SK-N-SH treated with all-trans-retinoic acid at 6 μM for 48 hours (cell line): ENCODE measurements around the gene GPAT2.
"Not testable (repeated sequence)": the region's sequence is repeated elsewhere in the genome, so short reads cannot be mapped to it uniquely, and the experiment has no call there.

Source experiments
- ATAC-seq: fragments of 200-7000 bp; cut with Tn5 transposase; 3 replicates; pipeline ENCODE4 v1.9.1; 2020; ENCODE audit warnings: mild to moderate bottlenecking, moderate library complexity
- ARNTL ChIP-seq: fragments of 450-650 bp; formaldehyde crosslinking; IDR thresholded peaks from 2 replicates; pipeline ENCODE4 v1.5.0; 2020; ENCODE audit warnings: low read depth, mild to moderate bottlenecking, moderate library complexity, borderline replicate concordance
- BACH2 ChIP-seq: fragments of 250-450 bp; sonication (Bioruptor Pico); IDR thresholded peaks from 2 replicates; pipeline ENCODE4 v1.9.0; 2021; ENCODE audit warnings: mild to moderate bottlenecking, borderline replicate concordance
- CSDC2 ChIP-seq: fragments of 250-450 bp; sonication (Bioruptor Pico); IDR thresholded peaks from 2 replicates; pipeline ENCODE4 v1.5.0; 2020; ENCODE audit warnings: mild to moderate bottlenecking, moderate library complexity
- CSRNP3 ChIP-seq: fragments of 250-450 bp; sonication (Bioruptor Pico); IDR thresholded peaks from 2 replicates; pipeline ENCODE4 v1.5.1; 2021; ENCODE audit warnings: mild to moderate bottlenecking, moderate library complexity
- GLIS3 ChIP-seq: fragments of 250-450 bp; sonication (Bioruptor Pico); IDR thresholded peaks from 2 replicates; pipeline ENCODE4 v1.5.0; 2020; ENCODE audit warnings: mild to moderate bottlenecking, moderate library complexity
- OSR1 ChIP-seq: fragments of 250-450 bp; sonication (Bioruptor Pico); IDR thresholded peaks from 2 replicates; pipeline ENCODE4 v1.8.0; 2022; ENCODE audit warnings: moderate library complexity, mild to moderate bottlenecking, inconsistent platforms
- POU6F1 ChIP-seq: fragments of 250-450 bp; sonication (Bioruptor Pico); IDR thresholded peaks from 2 replicates; pipeline ENCODE4 v1.8.0; 2021; ENCODE audit warnings: low read depth, mild to moderate bottlenecking, moderate library complexity, borderline replicate concordance
- PPARA ChIP-seq: fragments of 250-450 bp; sonication (Bioruptor Pico); IDR thresholded peaks from 2 replicates; pipeline ENCODE4 v1.5.0; 2020; ENCODE audit warnings: mild to moderate bottlenecking, borderline replicate concordance
- SNAI2 ChIP-seq: fragments of 250-450 bp; sonication (Bioruptor Pico); IDR thresholded peaks from 2 replicates; pipeline ENCODE4 v1.5.0; 2020; ENCODE audit warnings: mild to moderate bottlenecking, moderate library complexity
- TOX ChIP-seq: fragments of 250-450 bp; sonication (Bioruptor Pico); IDR thresholded peaks from 2 replicates; pipeline ENCODE4 v1.8.0; 2021; ENCODE audit warnings: mild to moderate bottlenecking, moderate library complexity, borderline replicate concordance
- ZC3H10 ChIP-seq: fragments of 250-450 bp; sonication (Bioruptor Pico); IDR thresholded peaks from 2 replicates; pipeline ENCODE4 v1.5.1; 2021; ENCODE audit warnings: mild to moderate bottlenecking, moderate library complexity
- ZFP3 ChIP-seq: fragments of 250-450 bp; sonication (Bioruptor Pico); IDR thresholded peaks from 2 replicates; pipeline ENCODE4 v1.5.0; 2020; ENCODE audit warnings: mild to moderate bottlenecking, moderate library complexity
- ZFP30 ChIP-seq: fragments of 450-650 bp; formaldehyde crosslinking; IDR thresholded peaks from 2 replicates; pipeline ENCODE4 v1.5.0; 2022; ENCODE audit warnings: mild to moderate bottlenecking, moderate library complexity
- ZNF565 ChIP-seq: fragments of 450-650 bp; formaldehyde crosslinking; conservative IDR thresholded peaks from 2 replicates; pipeline ENCODE4 v1.5.0; 2020; ENCODE audit warnings: low read depth, mild to moderate bottlenecking, moderate library complexity
- ZNF70 ChIP-seq: fragments of 450-650 bp; formaldehyde crosslinking; IDR thresholded peaks from 2 replicates; pipeline ENCODE4 v1.5.0; 2020; ENCODE audit warnings: mild to moderate bottlenecking, moderate library complexity
- TF ChIP-seq, protein P1 (sequence below): fragments of 250-450 bp; sonication (Bioruptor Pico); IDR thresholded peaks from 2 replicates; pipeline ENCODE4 v1.8.0; 2020; ENCODE audit warnings: mild to moderate bottlenecking, moderate library complexity, borderline replicate concordance
- TF ChIP-seq, protein P2 (sequence below): fragments of 250-450 bp; sonication (Bioruptor Pico); IDR thresholded peaks from 2 replicates; pipeline ENCODE4 v1.5.1; 2020; ENCODE audit warnings: low read depth, mild to moderate bottlenecking, moderate library complexity
- TF ChIP-seq, protein P3 (sequence below): fragments of 250-450 bp; sonication (Bioruptor Pico); IDR thresholded peaks from 2 replicates; pipeline ENCODE4 v1.5.0; 2020; ENCODE audit warnings: mild to moderate bottlenecking, moderate library complexity

Gene GPAT2, protein sequence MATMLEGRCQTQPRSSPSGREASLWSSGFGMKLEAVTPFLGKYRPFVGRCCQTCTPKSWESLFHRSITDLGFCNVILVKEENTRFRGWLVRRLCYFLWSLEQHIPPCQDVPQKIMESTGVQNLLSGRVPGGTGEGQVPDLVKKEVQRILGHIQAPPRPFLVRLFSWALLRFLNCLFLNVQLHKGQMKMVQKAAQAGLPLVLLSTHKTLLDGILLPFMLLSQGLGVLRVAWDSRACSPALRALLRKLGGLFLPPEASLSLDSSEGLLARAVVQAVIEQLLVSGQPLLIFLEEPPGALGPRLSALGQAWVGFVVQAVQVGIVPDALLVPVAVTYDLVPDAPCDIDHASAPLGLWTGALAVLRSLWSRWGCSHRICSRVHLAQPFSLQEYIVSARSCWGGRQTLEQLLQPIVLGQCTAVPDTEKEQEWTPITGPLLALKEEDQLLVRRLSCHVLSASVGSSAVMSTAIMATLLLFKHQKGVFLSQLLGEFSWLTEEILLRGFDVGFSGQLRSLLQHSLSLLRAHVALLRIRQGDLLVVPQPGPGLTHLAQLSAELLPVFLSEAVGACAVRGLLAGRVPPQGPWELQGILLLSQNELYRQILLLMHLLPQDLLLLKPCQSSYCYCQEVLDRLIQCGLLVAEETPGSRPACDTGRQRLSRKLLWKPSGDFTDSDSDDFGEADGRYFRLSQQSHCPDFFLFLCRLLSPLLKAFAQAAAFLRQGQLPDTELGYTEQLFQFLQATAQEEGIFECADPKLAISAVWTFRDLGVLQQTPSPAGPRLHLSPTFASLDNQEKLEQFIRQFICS

DNA sequence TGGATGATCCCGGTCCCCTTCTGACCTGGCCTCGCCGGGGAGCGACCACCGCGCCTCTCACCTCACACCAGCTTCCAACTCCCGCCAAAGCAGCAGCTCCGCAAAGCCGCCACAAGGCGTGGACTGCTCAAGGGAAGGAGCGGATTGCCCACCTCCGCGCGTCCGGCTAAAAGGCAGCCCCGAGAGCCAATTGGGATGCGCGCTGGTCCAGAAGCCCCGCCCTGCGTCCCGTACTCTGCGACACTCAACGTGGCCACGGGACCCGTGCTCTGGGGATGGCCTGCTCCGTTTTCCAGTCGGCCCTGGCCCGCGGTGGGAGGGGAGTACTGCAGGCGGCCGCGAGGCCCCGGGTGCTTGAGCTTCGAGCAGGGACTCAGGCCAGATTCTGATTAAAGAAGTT lies at the start of gene GPAT2:
TSS of gene GPAT2 (minus strand) at position 125 of the 400 bp plus-strand sequence. CDS start 2,557 bp downstream, outside the sequence.
- ATAC-seq: not testable (repeated sequence)

DNA sequence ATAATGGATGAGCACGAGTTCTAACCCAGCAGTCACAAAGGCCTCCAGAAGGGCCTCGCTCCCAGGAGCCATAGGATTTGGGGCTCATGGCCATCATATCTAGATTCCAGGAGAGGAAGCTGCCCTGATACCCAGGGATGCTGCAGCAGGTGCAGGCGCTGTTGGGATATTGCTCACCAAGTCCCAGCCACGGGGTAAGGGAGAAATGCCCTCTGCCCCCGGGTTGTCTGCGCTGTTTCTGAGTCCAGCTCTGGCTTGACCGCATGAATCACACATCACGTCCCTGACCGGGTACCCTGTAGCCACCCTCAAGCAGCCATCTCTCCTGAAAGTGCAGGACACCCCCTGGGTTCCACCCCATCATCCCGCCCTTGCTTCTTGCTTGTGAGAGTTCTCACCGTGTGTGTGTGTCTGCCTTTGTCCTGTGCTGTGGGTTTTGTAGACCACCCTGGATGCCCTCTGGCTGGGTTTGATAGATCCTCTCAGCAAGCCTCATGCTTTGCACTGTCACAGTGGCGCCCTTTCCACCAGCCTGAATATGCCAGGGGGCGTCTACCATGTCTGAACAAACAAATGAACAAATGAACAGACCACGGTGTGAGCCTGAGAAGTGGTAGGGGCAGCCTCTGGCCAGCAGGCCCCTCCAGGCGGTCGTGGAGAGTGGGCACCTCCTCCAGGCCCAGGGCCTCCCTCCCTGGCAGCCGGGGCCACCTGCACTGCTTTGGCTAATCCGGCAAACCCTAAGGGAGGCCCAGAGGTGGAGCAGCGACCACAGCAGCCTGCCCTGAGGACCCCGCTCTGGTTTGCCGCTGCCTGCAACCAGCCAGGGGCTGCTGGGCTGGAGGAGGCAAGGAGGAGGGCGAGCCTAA lies 49.5 kb upstream of the GPAT2 start:
- ATAC-seq: no peak
- TF ChIP-seq POU6F1 (CRISPR knock-in tag) (no peak), PPARA (CRISPR knock-in tag) (no peak), ZNF70 (no peak), ZNF565 (no peak), ZFP30 (no peak), GLIS3 (CRISPR knock-in tag) (no peak), SNAI2 (no peak), CSRNP3 (CRISPR knock-in tag) (no peak), ZC3H10 (no peak), OSR1 (CRISPR knock-in tag) (no peak), ARNTL (CRISPR knock-in tag) (no peak), BACH2 (no peak), ZFP3 (CRISPR knock-in tag) (no peak), CSDC2 (CRISPR knock-in tag) (no peak), TOX (CRISPR knock-in tag) (no peak)
- TF ChIP-seq, protein P1, sequence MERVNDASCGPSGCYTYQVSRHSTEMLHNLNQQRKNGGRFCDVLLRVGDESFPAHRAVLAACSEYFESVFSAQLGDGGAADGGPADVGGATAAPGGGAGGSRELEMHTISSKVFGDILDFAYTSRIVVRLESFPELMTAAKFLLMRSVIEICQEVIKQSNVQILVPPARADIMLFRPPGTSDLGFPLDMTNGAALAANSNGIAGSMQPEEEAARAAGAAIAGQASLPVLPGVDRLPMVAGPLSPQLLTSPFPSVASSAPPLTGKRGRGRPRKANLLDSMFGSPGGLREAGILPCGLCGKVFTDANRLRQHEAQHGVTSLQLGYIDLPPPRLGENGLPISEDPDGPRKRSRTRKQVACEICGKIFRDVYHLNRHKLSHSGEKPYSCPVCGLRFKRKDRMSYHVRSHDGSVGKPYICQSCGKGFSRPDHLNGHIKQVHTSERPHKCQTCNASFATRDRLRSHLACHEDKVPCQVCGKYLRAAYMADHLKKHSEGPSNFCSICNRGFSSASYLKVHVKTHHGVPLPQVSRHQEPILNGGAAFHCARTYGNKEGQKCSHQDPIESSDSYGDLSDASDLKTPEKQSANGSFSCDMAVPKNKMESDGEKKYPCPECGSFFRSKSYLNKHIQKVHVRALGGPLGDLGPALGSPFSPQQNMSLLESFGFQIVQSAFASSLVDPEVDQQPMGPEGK (CRISPR knock-in tag): no peak
- TF ChIP-seq, protein P2, sequence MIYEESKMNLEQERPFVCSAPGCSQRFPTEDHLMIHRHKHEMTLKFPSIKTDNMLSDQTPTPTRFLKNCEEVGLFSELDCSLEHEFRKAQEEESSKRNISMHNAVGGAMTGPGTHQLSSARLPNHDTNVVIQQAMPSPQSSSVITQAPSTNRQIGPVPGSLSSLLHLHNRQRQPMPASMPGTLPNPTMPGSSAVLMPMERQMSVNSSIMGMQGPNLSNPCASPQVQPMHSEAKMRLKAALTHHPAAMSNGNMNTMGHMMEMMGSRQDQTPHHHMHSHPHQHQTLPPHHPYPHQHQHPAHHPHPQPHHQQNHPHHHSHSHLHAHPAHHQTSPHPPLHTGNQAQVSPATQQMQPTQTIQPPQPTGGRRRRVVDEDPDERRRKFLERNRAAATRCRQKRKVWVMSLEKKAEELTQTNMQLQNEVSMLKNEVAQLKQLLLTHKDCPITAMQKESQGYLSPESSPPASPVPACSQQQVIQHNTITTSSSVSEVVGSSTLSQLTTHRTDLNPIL (CRISPR knock-in tag): no peak
- TF ChIP-seq, protein P3, sequence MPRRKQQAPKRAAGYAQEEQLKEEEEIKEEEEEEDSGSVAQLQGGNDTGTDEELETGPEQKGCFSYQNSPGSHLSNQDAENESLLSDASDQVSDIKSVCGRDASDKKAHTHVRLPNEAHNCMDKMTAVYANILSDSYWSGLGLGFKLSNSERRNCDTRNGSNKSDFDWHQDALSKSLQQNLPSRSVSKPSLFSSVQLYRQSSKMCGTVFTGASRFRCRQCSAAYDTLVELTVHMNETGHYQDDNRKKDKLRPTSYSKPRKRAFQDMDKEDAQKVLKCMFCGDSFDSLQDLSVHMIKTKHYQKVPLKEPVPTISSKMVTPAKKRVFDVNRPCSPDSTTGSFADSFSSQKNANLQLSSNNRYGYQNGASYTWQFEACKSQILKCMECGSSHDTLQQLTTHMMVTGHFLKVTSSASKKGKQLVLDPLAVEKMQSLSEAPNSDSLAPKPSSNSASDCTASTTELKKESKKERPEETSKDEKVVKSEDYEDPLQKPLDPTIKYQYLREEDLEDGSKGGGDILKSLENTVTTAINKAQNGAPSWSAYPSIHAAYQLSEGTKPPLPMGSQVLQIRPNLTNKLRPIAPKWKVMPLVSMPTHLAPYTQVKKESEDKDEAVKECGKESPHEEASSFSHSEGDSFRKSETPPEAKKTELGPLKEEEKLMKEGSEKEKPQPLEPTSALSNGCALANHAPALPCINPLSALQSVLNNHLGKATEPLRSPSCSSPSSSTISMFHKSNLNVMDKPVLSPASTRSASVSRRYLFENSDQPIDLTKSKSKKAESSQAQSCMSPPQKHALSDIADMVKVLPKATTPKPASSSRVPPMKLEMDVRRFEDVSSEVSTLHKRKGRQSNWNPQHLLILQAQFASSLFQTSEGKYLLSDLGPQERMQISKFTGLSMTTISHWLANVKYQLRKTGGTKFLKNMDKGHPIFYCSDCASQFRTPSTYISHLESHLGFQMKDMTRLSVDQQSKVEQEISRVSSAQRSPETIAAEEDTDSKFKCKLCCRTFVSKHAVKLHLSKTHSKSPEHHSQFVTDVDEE (CRISPR knock-in tag): no peak
